Measurements from ENCODE around the gene MAP3K9. TPM values are rescaled to one million over a fixed set of nuclear protein-coding genes. Genes with fewer than 3 reads are reported as not detected.

The MAP3K9 gene
- total and polyA plus RNA-seq, 2 of the 8 experiments (the other 6 are each of a cell fraction or from before 2014, with no cell fraction given): 9.8 to 24.7 TPM

GRCh38 chr14:70801836-70802235 lies 7.5 kb downstream of the MAP3K9 start:
- no peak overlapping the region for H3K4ac ChIP-seq (replicated peaks; ENCODE audit: insufficient read length, low read depth, low read length)
- no peak overlapping the region for H3K9ac ChIP-seq (replicated peaks in 1 of 4; ENCODE audit: extremely low read depth in 1 of 4, low read depth in 3 of 4, low read length in 3 of 4)
- H3K4me2 ChIP-seq (ENCODE audit: insufficient read depth in 1 of 2, low read depth in 2 of 2, low read length in 2 of 2): no peak overlapping the region
- H4K20me1 ChIP-seq (replicated peaks in 1 of 2; ENCODE audit: control insufficient read depth in 1 of 2, insufficient read depth in 2 of 2, low read length in 2 of 2): peaks cover 6 to 20% of the 10 kb centered on the region in 2 experiments
- no peak overlapping the region for H3K23ac ChIP-seq (ENCODE audit: insufficient read length)
- H2BK20ac ChIP-seq (ENCODE audit: low read length): no peak overlapping the region
- H3K79me1 ChIP-seq (ENCODE audit: low read depth, low read length): peaks cover 13% of the 10 kb centered on the region
- no peak overlapping the region for H3K4me3 ChIP-seq (ENCODE audit: extremely low read depth in 1 of 4, insufficient read depth in 2 of 4, low read depth in 3 of 4, low read length in 4 of 4)
- H4K5ac ChIP-seq (ENCODE audit: insufficient read length, low read depth, low read length): no peak overlapping the region
- no peaks in the 10 kb centered on the region for H3K23me2 ChIP-seq (ENCODE audit: low read depth, low read length)
- peaks cover 9 to 21% (median 14%) of the 10 kb centered on the region in 4 experiments for H3K36me3 ChIP-seq (ENCODE audit: control insufficient read depth in 2 of 4, insufficient read depth in 4 of 4, low read length in 3 of 4)
- H2AFZ ChIP-seq (ENCODE audit: low read length): no peak overlapping the region
- WGBS, 2 experiments (ENCODE audit: extremely low coverage in 1 of 2, insufficient coverage in 1 of 2, insufficient read length in 1 of 2, insufficient replicate concordance in 2 of 2, low coverage in 1 of 2, low lambda C conversion rate in 2 of 2, missing lambda C conversion rate in 1 of 2): 94% methylated on average over 5 of the region's 5 CpGs; no CpG with 5 or more reads in 1 of the 2 experiments
- H3K14ac ChIP-seq (ENCODE audit: insufficient read length): no peak overlapping the region
- no peak overlapping the region for H3K18ac ChIP-seq (ENCODE audit: extremely low read depth, low read length)
- H3K27me3 ChIP-seq (replicated peaks in 1 of 4; ENCODE audit: control insufficient read depth in 3 of 4, extremely low read depth in 1 of 4, insufficient read depth in 3 of 4, low read length in 3 of 4): no peaks in the 10 kb centered on the region
- no peak overlapping the region for H3K56ac ChIP-seq (replicated peaks; ENCODE audit: insufficient read length, low read depth, low read length)
- FAIRE-seq (no peak), DNase-seq (ENCODE audit: low read depth in 1 of 2, low spot score in 2 of 2) (no peak)
- TF ChIP-seq RFX5 (IDR thresholded peaks at IDR 0.05; ENCODE audit: borderline replicate concordance, low read depth, low read length) (no peak), SAP30 (IDR thresholded peaks at IDR 0.05; ENCODE audit: insufficient read depth, insufficient replicate concordance, low read length) (no peak), EZH2 (IDR thresholded peaks at IDR 0.05; ENCODE audit: low read depth, low read length, severe bottlenecking) (no peak), RAD21 (IDR thresholded peaks at IDR 0.05 in 1 of 2, conservative IDR thresholded peaks at IDR 0.05 in 1 of 2; ENCODE audit: low read depth in 2 of 2, low read length in 2 of 2) (no peak), POLR2A (IDR thresholded peaks at IDR 0.05; ENCODE audit: control extremely low read depth in 1 of 2, low read depth in 2 of 2, low read length in 2 of 2) (no peak)
- H2BK15ac ChIP-seq (ENCODE audit: low read length): no peak overlapping the region
- no peaks in the 10 kb centered on the region for H3K4me1 ChIP-seq (replicated peaks in 1 of 4; ENCODE audit: control insufficient read depth in 3 of 4, insufficient read depth in 4 of 4, low read length in 3 of 4)
- peaks cover 0 to 78% of the 10 kb centered on the region in 2 experiments for H3K79me2 ChIP-seq (ENCODE audit: control insufficient read depth in 1 of 2, insufficient read depth in 2 of 2, low read length in 2 of 2)
- no peaks in the 10 kb centered on the region for H3K9me3 ChIP-seq (ENCODE audit: insufficient read depth in 2 of 2, low read depth in 1 of 2, low read length in 1 of 2)
- no peak overlapping the region for H4K91ac ChIP-seq (replicated peaks; ENCODE audit: insufficient read length, low read length)
- H2AK5ac ChIP-seq (ENCODE audit: low read depth, low read length): no peak overlapping the region
- no peak overlapping the region for H2BK5ac ChIP-seq (ENCODE audit: low read depth, low read length)
- POLR2A ChIA-PET (ENCODE audit: partially characterized antibody): no interaction called here
- no peak overlapping the region for H2BK12ac ChIP-seq (ENCODE audit: low read depth, low read length)
- no peak overlapping the region for H2BK120ac ChIP-seq (replicated peaks; ENCODE audit: low read depth, low read length)
- H4K8ac ChIP-seq (ENCODE audit: extremely low read depth, insufficient read depth, low read length): no peak overlapping the region
- no peak overlapping the region for H3K27ac ChIP-seq (ENCODE audit: low read depth, low read length)
- CTCF ChIA-PET (ENCODE audit: partially characterized antibody): interaction anchor here (1.1 kb wide), 1 partner anchor 8 kb away, joined by 3 read pairs; the partner anchor contains the start of gene MAP3K9

Data from H1 (cell line).